ENCODE measurements around the gene SGMS1. TPM values are rescaled to one million over a fixed set of nuclear protein-coding genes. Genes with fewer than 3 reads are reported as not detected.

The SGMS1 gene
- total RNA-seq, 2 experiments from 2014 or later: 7.5 to 9.0 TPM

- ChIA-PET CTCF (interaction anchor here (0.7 to 0.8 kb wide), 2 partner anchors 25 to 68 kb away, joined by 3 read pairs; no protein-coding TSS in a partner anchor), POLR2A (interaction anchor here (0.7 kb wide), 1 partner anchor 23 kb away, joined by 3 read pairs; no protein-coding TSS in a partner anchor)
- intact Hi-C loops (cut with DNase I, micrococcal nuclease): no loop called here
- Mint-ChIP-seq H3K27ac (no peak overlapping the region), H3K4me3 (no peak overlapping the region), H3K9me3 (ENCODE audit: low read depth) (no peaks in the 10 kb centered on the region), H3K4me1 (peaks cover 15% of the 10 kb centered on the region), H3K36me3 (ENCODE audit: low read depth) (peaks cover 11% of the 10 kb centered on the region), H3K27me3 (no peaks in the 10 kb centered on the region)
- peak; percentile 39 for ATAC-seq
- DNase-seq: no peak
Observed at GRCh38 chr10:50336140-50336539, 287.6 kb downstream of the SGMS1 start.

- Mint-ChIP-seq H3K36me3 (ENCODE audit: low read depth) (peaks cover 11% of the 10 kb centered on the region), H3K27ac (no peak overlapping the region), H3K9me3 (ENCODE audit: low read depth) (no peaks in the 10 kb centered on the region), H3K27me3 (no peaks in the 10 kb centered on the region), H3K4me3 (no peak overlapping the region), H3K4me1 (peaks cover 15% of the 10 kb centered on the region)
- ChIA-PET POLR2A (no interaction called here), CTCF (no interaction called here)
- intact Hi-C loops (cut with DNase I, micrococcal nuclease): no loop called here
- ATAC-seq (no peak), DNase-seq (no peak)
Observed at GRCh38 chr10:50335397-50335796, 288.4 kb downstream of the SGMS1 start.

GRCh38 chr10:50334273-50334672 is 289.5 kb downstream of the SGMS1 start:
- no peaks in the 10 kb centered on the region for H3K27me3 Mint-ChIP-seq
- H3K9me3 Mint-ChIP-seq (ENCODE audit: low read depth): no peaks in the 10 kb centered on the region
- ChIA-PET POLR2A (no interaction called here), CTCF (no interaction called here)
- H3K4me1 Mint-ChIP-seq: peaks cover 15% of the 10 kb centered on the region
- intact Hi-C loops (cut with DNase I, micrococcal nuclease): no loop called here
- H3K36me3 Mint-ChIP-seq (ENCODE audit: low read depth): peaks cover 4% of the 10 kb centered on the region
- DNase-seq (no peak), ATAC-seq (peak; percentile 61)
- H3K4me3 Mint-ChIP-seq: no peak overlapping the region
- no peak overlapping the region for H3K27ac Mint-ChIP-seq

- ChIA-PET CTCF (no interaction called here), POLR2A (no interaction called here)
- no peak for DNase-seq
- H3K4me3 Mint-ChIP-seq: no peak overlapping the region
- peaks cover 4% of the 10 kb centered on the region for H3K36me3 Mint-ChIP-seq (ENCODE audit: low read depth)
- no peaks in the 10 kb centered on the region for H3K27me3 Mint-ChIP-seq
- ATAC-seq: peak; percentile 57
- intact Hi-C loops (cut with DNase I, micrococcal nuclease): no loop called here
- no peaks in the 10 kb centered on the region for H3K9me3 Mint-ChIP-seq (ENCODE audit: low read depth)
- H3K4me1 Mint-ChIP-seq: peaks cover 15% of the 10 kb centered on the region
- no peak overlapping the region for H3K27ac Mint-ChIP-seq
Observed at GRCh38 chr10:50333872-50334271, 289.9 kb downstream of the SGMS1 start.

GRCh38 chr10:50332108-50332842 is 291.5 kb downstream of the SGMS1 start:
- DNase-seq (no peak), ATAC-seq (no peak)
- H3K4me1 Mint-ChIP-seq: peaks cover 15% of the 10 kb centered on the region
- no peaks in the 10 kb centered on the region for H3K9me3 Mint-ChIP-seq (ENCODE audit: low read depth)
- intact Hi-C loops (cut with DNase I, micrococcal nuclease): no loop called here
- CTCF ChIA-PET: interaction anchor here (1.2 kb wide), 1 partner anchor 26 kb away, joined by 3 read pairs; no protein-coding TSS in a partner anchor
- no peak overlapping the region for H3K4me3 Mint-ChIP-seq
- no peak overlapping the region for H3K27ac Mint-ChIP-seq
- POLR2A ChIA-PET: no interaction called here
- no peaks in the 10 kb centered on the region for H3K36me3 Mint-ChIP-seq (ENCODE audit: low read depth)
- H3K27me3 Mint-ChIP-seq: no peaks in the 10 kb centered on the region

- H3K36me3 Mint-ChIP-seq (ENCODE audit: low read depth): peaks cover 2% of the 10 kb centered on the region
- ChIA-PET POLR2A (no interaction called here), CTCF (interaction anchor here (1.2 kb wide), 1 partner anchor 27 kb away, joined by 3 read pairs; no protein-coding TSS in a partner anchor)
- H3K9me3 Mint-ChIP-seq (ENCODE audit: low read depth): no peaks in the 10 kb centered on the region
- DNase-seq (no peak), ATAC-seq (no peak)
- H3K4me1 Mint-ChIP-seq: peaks cover 15% of the 10 kb centered on the region
- no peak overlapping the region for H3K4me3 Mint-ChIP-seq
- intact Hi-C loops (cut with DNase I, micrococcal nuclease): no loop called here
- H3K27ac Mint-ChIP-seq: no peak overlapping the region
- H3K27me3 Mint-ChIP-seq: no peaks in the 10 kb centered on the region
Observed at GRCh38 chr10:50331486-50331885, 292.3 kb downstream of the SGMS1 start.

GRCh38 chr10:50326757-50327701 is 296.7 kb downstream of the SGMS1 start:
- Mint-ChIP-seq H3K27ac (no peak overlapping the region), H3K36me3 (ENCODE audit: low read depth) (peaks cover 6% of the 10 kb centered on the region), H3K4me3 (no peak overlapping the region), H3K4me1 (peaks cover 6% of the 10 kb centered on the region), H3K27me3 (no peaks in the 10 kb centered on the region), H3K9me3 (ENCODE audit: low read depth) (no peaks in the 10 kb centered on the region)
- ChIA-PET CTCF (interaction anchor here (1.3 kb wide), 1 partner anchor 16 kb away, joined by 4 read pairs; no protein-coding TSS in a partner anchor), POLR2A (no interaction called here)
- intact Hi-C loops (cut with DNase I, micrococcal nuclease): no loop called here
- ATAC-seq: no peak
- DNase-seq: no peak

- H3K27me3 Mint-ChIP-seq: no peaks in the 10 kb centered on the region
- intact Hi-C loops (cut with DNase I, micrococcal nuclease): no loop called here
- ATAC-seq (no peak), DNase-seq (no peak)
- peaks cover 6% of the 10 kb centered on the region for H3K4me1 Mint-ChIP-seq
- peaks cover 7% of the 10 kb centered on the region for H3K36me3 Mint-ChIP-seq (ENCODE audit: low read depth)
- no peak overlapping the region for H3K27ac Mint-ChIP-seq
- H3K9me3 Mint-ChIP-seq (ENCODE audit: low read depth): no peaks in the 10 kb centered on the region
- H3K4me3 Mint-ChIP-seq: no peak overlapping the region
- CTCF ChIA-PET: interaction anchor here (0.9 to 1.3 kb wide), 4 partner anchors 13 to 42 kb away, joined by 3 to 4 read pairs (median 4); no protein-coding TSS in a partner anchor
- POLR2A ChIA-PET: no interaction called here
Observed at GRCh38 chr10:50326172-50326555, 297.6 kb downstream of the SGMS1 start.

- intact Hi-C loops (cut with DNase I, micrococcal nuclease): no loop called here
- DNase-seq (peak; percentile 19), ATAC-seq (peak; percentile 88)
- ChIA-PET POLR2A (no interaction called here), CTCF (interaction anchor here (0.9 to 1.3 kb wide), 4 partner anchors 12 to 43 kb away, joined by 3 to 4 read pairs (median 4); no protein-coding TSS in a partner anchor)
- no peak overlapping the region for H3K4me3 Mint-ChIP-seq
- no peak overlapping the region for H3K27ac Mint-ChIP-seq
- H3K36me3 Mint-ChIP-seq (ENCODE audit: low read depth): peaks cover 7% of the 10 kb centered on the region
- no peaks in the 10 kb centered on the region for H3K27me3 Mint-ChIP-seq
- no peaks in the 10 kb centered on the region for H3K9me3 Mint-ChIP-seq (ENCODE audit: low read depth)
- peaks cover 6% of the 10 kb centered on the region for H3K4me1 Mint-ChIP-seq
Observed at GRCh38 chr10:50325449-50326171, 298.1 kb downstream of the SGMS1 start.

- Mint-ChIP-seq H3K36me3 (ENCODE audit: low read depth) (peaks cover 7% of the 10 kb centered on the region), H3K27ac (no peak overlapping the region), H3K4me1 (peaks cover 6% of the 10 kb centered on the region), H3K4me3 (no peak overlapping the region), H3K27me3 (no peaks in the 10 kb centered on the region), H3K9me3 (ENCODE audit: low read depth) (no peaks in the 10 kb centered on the region)
- ChIA-PET CTCF (interaction anchor here (0.8 to 0.9 kb wide), 2 partner anchors 11 to 14 kb away, joined by 3 read pairs; no protein-coding TSS in a partner anchor), POLR2A (no interaction called here)
- ATAC-seq: no peak
- intact Hi-C loops (cut with DNase I, micrococcal nuclease): no loop called here
- DNase-seq: no peak
Observed at GRCh38 chr10:50324680-50325393, 298.9 kb downstream of the SGMS1 start.
